EL (cell line): ENCODE measurements around the gene GIT2.
A peak's percentile ranks its signal among the peaks of the same experiment; 100 is the strongest.
"Not testable (repeated sequence)": the region's sequence is repeated elsewhere in the genome, so short reads cannot be mapped to it uniquely, and the experiment has no call there.

ENCODE experiments used
- DNase-seq: peaks from one replicate; pipeline ENCODE4 v3.0.0-alpha.2; 2016

Gene GIT2

GRCh38 chr12:109995686-109996482, at the start of gene GIT2:
GIT2 (minus strand) TSS chr12:109996368; CDS start chr12:109996224, 144 bp downstream.
- peak; percentile 91 for DNase-seq

DNA sequence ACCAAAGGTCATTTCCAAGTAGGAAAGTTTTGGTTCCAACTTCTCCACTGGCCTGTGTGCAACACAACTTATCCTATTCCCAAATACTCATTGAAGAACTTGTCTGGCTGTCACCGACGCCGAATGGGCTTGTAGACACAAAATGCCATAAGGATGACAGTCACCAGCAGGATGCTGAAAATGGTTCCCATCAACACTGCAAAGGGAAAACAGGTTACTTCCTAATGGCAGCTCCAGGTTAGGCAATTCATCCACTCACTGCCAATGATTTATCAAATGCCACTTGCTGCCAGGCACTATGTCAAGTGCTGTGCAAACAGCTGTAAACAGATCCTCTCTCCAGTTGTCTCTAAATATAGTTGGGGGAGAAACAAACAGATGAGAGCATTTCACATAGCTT, 46.1 kb upstream of the GIT2 start:
- no peak for DNase-seq

DNA sequence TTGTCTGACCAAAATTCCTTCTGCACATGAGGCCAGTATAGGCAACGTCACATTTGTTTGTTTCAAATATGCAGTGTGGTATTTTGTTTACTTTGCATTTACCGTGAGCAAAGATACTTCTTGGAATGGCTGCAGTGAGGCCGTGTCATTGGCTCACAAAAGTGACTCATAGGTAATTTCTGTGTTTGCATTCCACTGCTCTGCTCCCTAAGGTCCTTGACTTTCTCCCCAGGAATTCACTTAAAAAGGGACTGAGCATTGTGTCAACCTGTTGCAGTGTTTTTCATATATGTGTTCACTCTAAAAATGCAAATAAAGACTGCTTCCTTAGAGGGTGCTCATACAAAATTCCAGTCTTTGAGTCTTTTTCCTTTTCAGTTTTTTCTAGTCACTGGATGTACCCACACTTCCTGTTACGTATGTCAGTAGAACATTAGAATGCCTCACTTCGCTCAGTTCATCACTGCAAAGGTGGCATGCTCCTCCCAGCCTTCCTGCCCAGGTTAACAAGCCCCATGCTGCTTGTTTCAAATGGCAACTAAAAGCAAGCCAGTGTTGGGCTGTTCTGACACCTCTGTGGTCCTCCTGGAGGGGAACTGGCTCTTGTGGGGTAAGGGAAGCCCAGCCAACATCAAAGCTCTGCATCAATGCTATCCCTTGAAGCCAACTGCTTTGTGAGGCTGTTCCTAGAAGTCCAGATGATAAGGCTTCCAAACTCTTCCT, 43.1 kb upstream of the GIT2 start:
- peak; percentile 96 for DNase-seq

DNA sequence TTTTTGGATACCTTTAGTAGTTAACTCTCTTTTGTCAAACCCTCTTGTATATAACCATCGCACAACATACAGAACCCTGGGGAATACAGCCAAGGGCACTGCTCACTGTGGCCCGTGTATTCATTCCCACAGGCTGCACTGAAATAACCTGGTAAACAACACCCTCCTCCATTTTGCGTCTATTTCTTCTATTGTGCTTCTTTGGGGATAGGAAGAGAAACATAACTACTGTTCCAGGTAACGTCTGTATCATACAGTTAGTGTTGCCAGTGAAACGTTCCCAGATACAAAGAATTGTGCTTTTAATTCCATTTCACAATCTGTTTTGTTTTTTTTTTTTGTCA, 42.5 kb upstream of the GIT2 start:
- DNase-seq = no peak

DNA sequence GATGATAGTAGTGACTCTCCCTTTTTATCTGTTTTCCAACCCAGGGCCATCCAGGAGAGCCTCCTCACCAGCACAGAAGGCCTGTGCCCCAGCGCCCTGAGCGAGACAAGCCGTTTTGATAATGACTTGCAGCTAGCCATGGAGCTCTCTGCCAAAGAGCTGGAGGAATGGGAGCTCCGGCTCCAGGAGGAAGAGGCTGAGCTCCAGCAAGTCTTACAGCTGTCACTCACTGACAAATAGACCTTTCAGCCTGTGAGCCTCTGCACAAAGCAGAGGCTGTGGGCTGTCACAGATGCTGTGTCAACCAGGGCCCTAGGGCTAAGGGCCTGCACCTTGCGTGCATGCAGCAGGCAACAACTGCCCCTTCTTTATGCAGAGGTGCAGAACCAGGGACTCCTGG, 41.1 kb upstream of the GIT2 start:
- no peak for DNase-seq

DNA sequence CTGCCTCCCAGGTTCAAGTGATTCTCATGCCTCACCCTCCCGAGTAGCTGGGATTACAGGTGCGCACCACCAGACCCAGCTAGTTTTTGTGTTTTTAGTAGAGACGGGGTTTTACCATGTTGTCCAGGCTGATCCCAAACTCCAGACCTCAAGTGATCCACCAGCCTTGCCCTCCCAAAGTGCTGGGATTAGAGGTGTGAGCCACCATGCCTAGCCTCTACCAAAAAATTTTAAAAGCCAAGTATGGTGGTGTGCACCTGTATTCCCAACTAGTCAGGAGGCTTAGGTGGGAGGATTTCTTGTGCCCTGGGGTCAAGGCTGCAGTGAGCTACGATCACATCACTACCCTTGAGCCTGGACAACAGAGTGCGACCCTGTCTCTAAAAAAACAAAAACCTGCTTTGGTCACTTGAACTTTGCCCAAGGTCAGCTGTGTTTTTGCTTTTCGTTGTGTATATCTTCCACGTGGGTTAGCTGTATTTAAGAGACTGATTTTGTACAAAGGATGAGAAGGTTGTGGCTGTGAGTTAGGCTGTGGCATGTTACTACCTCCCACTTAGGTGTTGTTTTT, 39.5 kb upstream of the GIT2 start:
- DNase-seq = no peak

- no peak for DNase-seq
Observed at GRCh38 chr12:110033888-110034287, 37.7 kb upstream of the GIT2 start.

- no peak for DNase-seq
Observed at GRCh38 chr12:110029290-110029815, 33.2 kb upstream of the GIT2 start.

- DNase-seq = no peak
Observed at GRCh38 chr12:110028323-110028722, 32.2 kb upstream of the GIT2 start.

DNA sequence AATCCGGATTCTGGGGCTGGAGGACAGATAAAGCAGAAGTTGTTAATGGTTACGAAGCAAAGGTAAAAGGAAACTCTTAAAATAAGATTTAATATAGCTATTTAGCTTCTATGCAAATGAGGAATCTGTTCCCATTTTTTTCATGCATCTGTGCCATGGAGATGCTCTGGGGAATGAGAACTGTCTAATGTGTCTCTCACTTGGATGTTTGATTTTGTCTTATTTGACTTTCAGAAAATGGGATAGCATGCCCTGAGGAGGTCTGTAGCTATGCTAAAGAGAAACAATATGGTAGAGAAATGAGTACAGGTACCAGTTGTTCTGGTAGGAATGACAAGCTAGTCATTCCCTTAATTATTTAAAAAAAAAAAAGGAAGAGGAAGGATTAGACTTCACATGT, 27.9 kb upstream of the GIT2 start:
- no peak for DNase-seq

- peak; percentile 72 for DNase-seq
Observed at GRCh38 chr12:110023059-110023980, 27.2 kb upstream of the GIT2 start.

GRCh38 chr12:110020956-110021355, 24.8 kb upstream of the GIT2 start:
- DNase-seq = no peak

GRCh38 chr12:110015132-110015531, 19.0 kb upstream of the GIT2 start:
- DNase-seq = no peak

GRCh38 chr12:110012659-110013058, 16.5 kb upstream of the GIT2 start:
- no peak for DNase-seq

GRCh38 chr12:110012137-110012536, 16.0 kb upstream of the GIT2 start:
- no peak for DNase-seq

GRCh38 chr12:110010853-110011723, 14.9 kb upstream of the GIT2 start:
- no peak for DNase-seq

- DNase-seq = not testable (repeated sequence)
Observed at GRCh38 chr12:110008681-110009398, 12.7 kb upstream of the GIT2 start.

DNA sequence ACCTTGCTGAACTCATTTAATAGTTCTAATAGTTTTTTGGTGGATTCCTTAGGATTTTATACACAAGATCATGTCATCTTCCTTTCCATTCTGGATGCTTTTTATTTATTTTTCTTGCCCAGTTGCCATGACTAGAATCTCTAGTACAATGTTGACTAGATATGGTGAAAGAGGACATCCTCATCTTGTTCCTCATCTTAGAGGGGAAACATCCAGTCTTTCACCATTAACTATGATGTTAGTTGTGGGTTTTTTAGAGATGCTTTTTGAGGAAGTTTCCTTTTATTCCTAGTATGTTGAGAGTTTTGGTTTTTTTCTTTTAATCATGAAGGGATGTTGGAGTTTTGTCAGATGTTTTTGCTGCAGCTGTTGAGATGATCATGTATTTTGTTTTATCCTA, 11.7 kb upstream of the GIT2 start:
- DNase-seq = no peak

DNA sequence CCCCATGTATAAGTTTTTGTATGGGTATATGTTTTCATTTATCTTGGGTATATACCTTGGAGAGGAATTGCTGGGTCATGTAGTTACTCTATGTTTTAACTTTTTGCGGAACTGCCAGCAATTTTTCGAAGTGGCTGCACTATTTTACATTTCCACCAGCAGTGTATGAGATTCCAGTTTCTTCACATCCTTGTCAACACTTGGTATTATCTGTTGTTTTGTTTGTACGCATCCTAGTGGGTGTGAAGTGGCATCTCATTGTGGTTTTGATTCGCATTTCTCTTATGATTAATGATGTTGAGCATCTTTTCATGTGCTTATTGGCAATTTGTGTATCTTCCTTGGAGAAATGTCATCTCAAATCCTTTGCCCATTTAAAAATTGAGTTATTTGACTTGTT, 9.9 kb upstream of the GIT2 start:
- DNase-seq = no peak

DNA sequence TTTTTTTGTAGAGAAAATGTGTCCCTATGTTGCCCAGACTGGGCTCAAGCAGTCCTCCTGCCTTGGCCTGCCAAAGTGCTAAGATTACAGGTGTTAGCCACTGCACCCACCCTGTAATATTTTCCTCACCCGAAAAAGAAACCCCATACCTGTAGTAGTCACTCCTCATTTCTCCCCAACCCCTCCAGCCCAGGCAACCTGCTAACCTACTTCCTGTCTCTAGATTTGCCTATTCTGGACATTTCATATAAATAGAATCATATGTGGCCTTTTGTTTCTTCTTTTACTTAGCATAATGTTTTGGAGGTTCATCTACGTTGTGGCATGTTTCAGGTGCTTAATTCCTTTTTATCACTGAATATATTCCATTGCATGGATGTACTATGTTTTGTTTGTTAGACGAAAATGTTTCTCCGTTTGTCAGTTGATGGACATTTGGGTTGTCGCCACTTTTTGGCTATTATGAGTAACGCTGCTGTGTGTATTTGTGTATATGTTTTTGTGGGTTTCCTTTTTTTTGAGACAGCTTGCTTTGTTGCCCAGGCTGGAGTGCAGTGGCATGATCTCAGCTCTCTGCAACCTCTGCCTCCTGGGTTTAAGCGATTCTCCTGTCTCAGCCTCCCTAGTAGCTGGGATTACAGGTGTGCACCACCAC, 9.3 kb upstream of the GIT2 start:
- no peak for DNase-seq

GRCh38 chr12:110004598-110004997, 8.4 kb upstream of the GIT2 start:
- DNase-seq = no peak
